Measurements from ENCODE around the gene MZB1.

DNA sequence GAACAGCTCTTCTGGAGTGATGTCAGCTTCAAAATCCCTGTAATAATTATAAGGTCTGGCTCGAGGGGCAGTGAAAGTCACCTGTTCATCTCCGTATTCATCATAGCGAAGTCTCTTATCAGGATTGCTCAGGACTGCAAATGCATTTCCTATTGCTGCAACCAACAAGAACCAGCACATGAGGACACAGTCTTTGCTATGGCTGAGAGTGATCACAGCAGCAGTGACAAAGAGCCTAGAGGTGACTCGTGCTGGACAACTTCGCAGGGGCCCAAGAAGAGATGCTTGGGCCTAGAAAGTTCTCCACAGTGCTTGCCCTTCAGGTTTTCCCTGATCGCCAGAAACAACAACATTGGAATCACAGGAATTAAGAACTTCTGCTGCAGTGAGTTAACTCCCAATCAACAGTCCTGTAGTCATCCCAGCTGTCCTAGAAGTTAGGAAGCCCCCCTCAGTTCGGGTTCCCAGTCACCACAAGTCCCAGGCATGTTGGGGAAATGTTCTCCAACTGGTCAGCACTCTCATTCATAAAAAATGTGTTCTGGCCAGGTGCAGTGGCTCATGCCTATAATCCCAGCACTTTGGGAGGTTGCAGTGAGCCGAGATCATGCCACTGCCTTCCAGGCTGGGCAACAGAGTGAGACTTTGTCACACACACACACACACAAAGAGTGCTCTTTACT lies 36.6 kb upstream of the MZB1 start:
- TF ChIP-seq, protein P1, sequence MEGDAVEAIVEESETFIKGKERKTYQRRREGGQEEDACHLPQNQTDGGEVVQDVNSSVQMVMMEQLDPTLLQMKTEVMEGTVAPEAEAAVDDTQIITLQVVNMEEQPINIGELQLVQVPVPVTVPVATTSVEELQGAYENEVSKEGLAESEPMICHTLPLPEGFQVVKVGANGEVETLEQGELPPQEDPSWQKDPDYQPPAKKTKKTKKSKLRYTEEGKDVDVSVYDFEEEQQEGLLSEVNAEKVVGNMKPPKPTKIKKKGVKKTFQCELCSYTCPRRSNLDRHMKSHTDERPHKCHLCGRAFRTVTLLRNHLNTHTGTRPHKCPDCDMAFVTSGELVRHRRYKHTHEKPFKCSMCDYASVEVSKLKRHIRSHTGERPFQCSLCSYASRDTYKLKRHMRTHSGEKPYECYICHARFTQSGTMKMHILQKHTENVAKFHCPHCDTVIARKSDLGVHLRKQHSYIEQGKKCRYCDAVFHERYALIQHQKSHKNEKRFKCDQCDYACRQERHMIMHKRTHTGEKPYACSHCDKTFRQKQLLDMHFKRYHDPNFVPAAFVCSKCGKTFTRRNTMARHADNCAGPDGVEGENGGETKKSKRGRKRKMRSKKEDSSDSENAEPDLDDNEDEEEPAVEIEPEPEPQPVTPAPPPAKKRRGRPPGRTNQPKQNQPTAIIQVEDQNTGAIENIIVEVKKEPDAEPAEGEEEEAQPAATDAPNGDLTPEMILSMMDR (IDR thresholded peaks at IDR 0.05) = no peak
- TF ChIP-seq POLR2A (IDR thresholded peaks at IDR 0.05) = no peak

Data from right lobe of liver (tissue), 4 donors.